ENCODE measurements around the gene FXN.
A peak's percentile ranks its signal among the peaks of the same experiment; 100 is the strongest.
"Not testable (repeated sequence)": the region's sequence is repeated elsewhere in the genome, so short reads cannot be mapped to it uniquely, and the experiment has no call there.

FXN gene

DNA sequence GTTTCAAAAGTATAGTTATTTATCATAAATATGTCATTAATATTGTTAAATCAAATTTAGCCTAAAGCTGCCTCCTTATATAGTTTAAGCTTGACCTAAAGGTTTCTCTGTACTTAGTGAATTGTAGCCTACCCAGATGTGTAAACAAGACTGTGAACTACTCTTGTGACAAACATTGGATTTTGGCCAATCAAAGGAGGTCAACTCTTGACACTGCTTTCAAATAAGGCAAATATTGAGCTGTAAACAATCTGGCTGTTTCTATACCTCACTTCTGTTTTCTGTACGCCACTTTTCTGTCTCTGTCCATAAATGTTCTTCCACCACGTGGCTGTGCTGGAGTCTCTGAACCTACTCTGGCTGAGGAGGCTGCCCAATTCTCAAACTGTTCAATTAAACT is 51.2 kb downstream of the FXN start:
- H3K4me3 ChIP-seq (ENCODE audit: low read length): no peak overlapping the region
- no peak overlapping the region for H3K9ac ChIP-seq (ENCODE audit: low read depth, low read length)
- H3K27me3 ChIP-seq (ENCODE audit: insufficient read depth, low read length): no peaks in the 10 kb centered on the region
- H3K4me1 ChIP-seq (ENCODE audit: insufficient read depth, low read length): peaks cover 36% of the 10 kb centered on the region
- H3K9me3 ChIP-seq (ENCODE audit: insufficient read depth, low read depth, low read length): no peaks in the 10 kb centered on the region
- no peaks in the 10 kb centered on the region for H3K36me3 ChIP-seq (ENCODE audit: insufficient read depth, low read length)
- WGBS: 95% methylated on average over 2 of the region's 2 CpGs
- no peak overlapping the region for H3K27ac ChIP-seq (ENCODE audit: low read depth, low read length)

DNA sequence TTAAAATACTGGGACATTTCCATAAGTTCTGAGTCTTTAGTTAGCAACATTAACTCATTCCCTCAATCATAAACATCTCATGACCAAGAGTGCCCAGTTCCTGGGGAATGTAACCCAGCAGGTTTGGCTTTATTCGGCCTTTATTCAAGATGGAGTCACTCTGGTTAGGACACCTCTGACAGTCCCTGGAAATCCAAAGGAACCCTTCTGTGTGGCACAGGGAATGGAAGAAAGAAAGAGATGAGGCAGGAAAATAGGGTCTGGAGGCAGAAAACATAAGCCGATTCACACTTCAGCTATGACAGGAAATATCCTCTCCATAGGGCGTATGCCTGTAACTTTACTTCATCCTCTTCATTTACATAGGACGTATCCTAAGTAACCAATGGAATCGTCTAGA is 53.5 kb downstream of the FXN start:
- Histone ChIP-seq H3K27ac (ENCODE audit: low read depth, low read length) (peak overlapping the region; percentile 90), H3K9me3 (ENCODE audit: insufficient read depth, low read depth, low read length) (no peaks in the 10 kb centered on the region), H3K27me3 (ENCODE audit: insufficient read depth, low read length) (no peaks in the 10 kb centered on the region), H3K4me3 (ENCODE audit: low read length) (no peak overlapping the region; the same call in 1 of the 2 replicates), H3K36me3 (ENCODE audit: insufficient read depth, low read length) (no peaks in the 10 kb centered on the region), H3K4me1 (ENCODE audit: insufficient read depth, low read length) (peaks cover 36% of the 10 kb centered on the region), H3K9ac (ENCODE audit: low read depth, low read length) (no peak overlapping the region)
- 79% methylated on average over 5 of the region's 5 CpGs for WGBS

DNA sequence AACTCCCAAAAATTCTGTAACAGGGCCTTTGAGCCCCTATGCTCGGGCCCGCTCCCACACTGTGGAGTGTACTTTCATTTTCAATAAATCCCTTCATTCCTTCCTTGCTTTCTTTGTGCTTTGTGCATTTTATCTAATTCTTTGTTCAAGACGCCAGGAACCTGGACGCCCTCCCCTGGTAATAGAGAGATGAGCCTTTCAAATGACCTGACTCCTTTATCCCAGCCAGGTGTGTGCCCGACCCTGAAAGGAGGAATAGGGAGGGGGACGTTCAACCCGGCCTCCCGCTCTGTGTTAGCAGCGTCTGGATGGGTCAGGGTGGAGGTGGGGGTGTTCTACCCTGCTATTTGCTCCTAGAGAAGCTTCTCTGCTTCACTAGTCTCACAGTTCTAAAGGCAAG is 53.9 kb downstream of the FXN start:
- 23% methylated on average over 9 of the region's 9 CpGs for WGBS
- peaks cover 36% of the 10 kb centered on the region for H3K4me1 ChIP-seq (ENCODE audit: insufficient read depth, low read length)
- peak overlapping the region; percentile 36 for H3K4me3 ChIP-seq (ENCODE audit: low read length)
- H3K27ac ChIP-seq (ENCODE audit: low read depth, low read length): peak overlapping the region; percentile 90
- no peaks in the 10 kb centered on the region for H3K27me3 ChIP-seq (ENCODE audit: insufficient read depth, low read length)
- H3K9ac ChIP-seq (ENCODE audit: low read depth, low read length): peak overlapping the region; percentile 47; the same call in 1 of the 2 replicates
- H3K36me3 ChIP-seq (ENCODE audit: insufficient read depth, low read length): no peaks in the 10 kb centered on the region
- H3K9me3 ChIP-seq (ENCODE audit: insufficient read depth, low read depth, low read length): no peaks in the 10 kb centered on the region

DNA sequence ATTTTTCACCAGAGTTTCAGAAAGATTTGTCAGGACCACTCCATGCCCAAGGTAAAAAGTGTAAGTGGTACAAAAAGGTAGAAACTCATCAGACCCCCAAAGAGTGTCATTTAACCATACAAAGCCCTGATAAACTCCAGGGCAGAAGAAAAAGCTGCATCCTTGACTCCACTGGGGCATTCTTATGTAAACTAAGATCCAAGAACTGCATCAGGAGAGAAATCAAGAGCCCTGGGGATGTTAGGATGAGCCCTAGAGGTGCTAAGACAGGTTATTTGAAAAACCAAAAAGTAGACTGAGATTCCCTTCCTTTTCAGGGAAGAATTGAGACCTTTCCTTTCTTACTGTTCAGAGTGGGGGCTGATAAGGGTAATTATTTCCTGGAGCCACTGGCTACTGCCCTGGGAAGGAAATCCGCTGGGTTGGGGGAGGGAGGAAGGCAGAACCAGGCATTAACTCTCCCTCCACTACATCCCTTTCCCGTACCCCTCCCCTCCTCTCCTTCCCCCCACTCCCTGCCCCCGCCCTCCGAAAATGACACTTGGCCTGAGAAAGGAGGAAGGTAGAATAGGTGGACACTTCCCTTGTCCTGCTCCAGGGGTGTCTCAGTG is 54.7 kb downstream of the FXN start:
- 0% methylated on average over 1 of the region's 4 CpGs for WGBS
- Histone ChIP-seq H3K9me3 (ENCODE audit: insufficient read depth, low read depth, low read length) (no peaks in the 10 kb centered on the region), H3K4me1 (ENCODE audit: insufficient read depth, low read length) (peaks cover 36% of the 10 kb centered on the region), H3K27ac (ENCODE audit: low read depth, low read length) (peak overlapping the region; percentile 90), H3K4me3 (ENCODE audit: low read length) (peak overlapping the region; percentile 36), H3K36me3 (ENCODE audit: insufficient read depth, low read length) (no peaks in the 10 kb centered on the region), H3K27me3 (ENCODE audit: insufficient read depth, low read length) (no peaks in the 10 kb centered on the region), H3K9ac (ENCODE audit: low read depth, low read length) (peak overlapping the region; percentile 47; the same call in 1 of the 2 replicates)

DNA sequence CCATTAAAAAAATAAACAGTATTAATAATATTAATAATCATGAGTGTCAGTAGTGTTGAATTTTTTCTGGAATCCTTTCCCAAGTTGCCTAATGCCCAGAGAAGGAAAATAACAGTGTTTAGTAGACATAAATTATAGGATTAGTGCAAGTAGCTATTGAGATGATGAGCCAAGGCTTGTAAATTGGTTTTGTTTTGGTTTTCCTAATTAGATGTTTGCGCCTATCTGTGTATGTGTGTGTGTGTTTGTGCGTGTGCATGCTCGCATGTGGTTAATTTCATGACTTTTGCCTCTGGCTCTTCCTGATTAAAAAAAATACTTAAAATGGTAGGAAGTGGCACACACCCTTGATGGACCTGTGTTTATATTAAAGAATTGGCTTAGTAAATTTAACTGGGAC is 55.4 kb downstream of the FXN start:
- Histone ChIP-seq H3K4me1 (ENCODE audit: insufficient read depth, low read length) (peaks cover 36% of the 10 kb centered on the region), H3K36me3 (ENCODE audit: insufficient read depth, low read length) (no peaks in the 10 kb centered on the region), H3K9me3 (ENCODE audit: insufficient read depth, low read depth, low read length) (no peaks in the 10 kb centered on the region), H3K9ac (ENCODE audit: low read depth, low read length) (no peak overlapping the region), H3K27ac (ENCODE audit: low read depth, low read length) (peak overlapping the region; percentile 90; the same call in 1 of the 2 replicates), H3K4me3 (ENCODE audit: low read length) (0 out of 2 replicates have a peak overlapping the region, but pooled peaks have one; percentile 36), H3K27me3 (ENCODE audit: insufficient read depth, low read length) (no peaks in the 10 kb centered on the region)
- 94% methylated on average over 3 of the region's 3 CpGs for WGBS

- Histone ChIP-seq H3K27me3 (ENCODE audit: insufficient read depth, low read length) (no peaks in the 10 kb centered on the region), H3K9me3 (ENCODE audit: insufficient read depth, low read depth, low read length) (no peaks in the 10 kb centered on the region), H3K4me3 (ENCODE audit: low read length) (no peak overlapping the region), H3K27ac (ENCODE audit: low read depth, low read length) (no peak overlapping the region), H3K4me1 (ENCODE audit: insufficient read depth, low read length) (peaks cover 27% of the 10 kb centered on the region), H3K36me3 (ENCODE audit: insufficient read depth, low read length) (no peaks in the 10 kb centered on the region), H3K9ac (ENCODE audit: low read depth, low read length) (no peak overlapping the region)
- WGBS: 95% methylated on average over 7 of the region's 7 CpGs
These were observed 58.0 kb downstream of the FXN start for GRCh38 chr9:69093471-69094103.

GRCh38 chr9:69094361-69095135 is 59.0 kb downstream of the FXN start:
- 95% methylated on average over 14 of the region's 14 CpGs for WGBS

GRCh38 chr9:69097064-69097463 is 61.5 kb downstream of the FXN start:
- Histone ChIP-seq H3K9ac (ENCODE audit: low read depth, low read length) (no peak overlapping the region), H3K27ac (ENCODE audit: low read depth, low read length) (no peak overlapping the region), H3K36me3 (ENCODE audit: insufficient read depth, low read length) (no peaks in the 10 kb centered on the region), H3K27me3 (ENCODE audit: insufficient read depth, low read length) (no peaks in the 10 kb centered on the region), H3K4me3 (ENCODE audit: low read length) (no peak overlapping the region), H3K4me1 (ENCODE audit: insufficient read depth, low read length) (no peaks in the 10 kb centered on the region), H3K9me3 (ENCODE audit: insufficient read depth, low read depth, low read length) (no peaks in the 10 kb centered on the region)
- 88% methylated on average over 4 of the region's 4 CpGs for WGBS

More at GRCh38 chr9:69094361-69095135, 59.0 kb downstream of the FXN start:
- H3K4me1 ChIP-seq (ENCODE audit: insufficient read depth, low read length): peaks cover 17% of the 10 kb centered on the region
- not testable (repeated sequence) for H3K27ac ChIP-seq (ENCODE audit: low read depth, low read length); H3K4me3 ChIP-seq (ENCODE audit: low read length); H3K9me3 ChIP-seq (ENCODE audit: insufficient read depth, low read depth, low read length); H3K36me3 ChIP-seq (ENCODE audit: insufficient read depth, low read length); H3K27me3 ChIP-seq (ENCODE audit: insufficient read depth, low read length); H3K9ac ChIP-seq (ENCODE audit: low read depth, low read length)

DNA sequence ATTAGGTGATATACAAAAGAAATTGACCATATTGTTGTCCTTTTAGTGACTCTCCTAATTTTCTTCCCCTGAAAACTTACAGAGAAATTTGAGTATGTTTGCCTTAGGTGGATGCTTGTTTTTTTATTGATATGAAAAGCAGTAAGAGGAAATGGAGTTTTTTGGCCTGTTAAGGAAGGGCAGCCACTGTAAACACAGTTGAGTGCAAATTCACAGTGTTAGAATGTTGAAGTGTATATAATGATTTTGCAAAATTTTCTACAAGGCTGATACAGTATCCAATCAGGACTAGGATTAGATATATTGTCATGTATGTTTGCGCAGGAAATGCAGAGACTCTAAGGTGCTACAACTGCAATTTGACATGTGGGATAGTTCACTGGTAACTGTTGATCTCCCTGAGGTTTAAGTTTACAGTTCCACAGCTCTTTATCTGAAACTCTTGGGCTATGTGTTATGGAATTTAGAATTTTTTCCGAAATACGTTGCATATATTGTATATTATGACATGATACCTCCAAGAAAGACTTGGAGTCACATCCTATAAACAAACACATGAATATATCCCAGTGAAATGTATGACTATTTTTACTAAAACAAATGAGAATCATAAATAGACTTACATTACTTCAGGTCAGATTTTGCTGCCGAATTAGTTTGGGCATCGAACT is 62.5 kb downstream of the FXN start:
- 94% methylated on average over 3 of the region's 5 CpGs for WGBS
- H3K36me3 ChIP-seq (ENCODE audit: insufficient read depth, low read length): no peaks in the 10 kb centered on the region
- no peak overlapping the region for H3K9ac ChIP-seq (ENCODE audit: low read depth, low read length)
- H3K4me3 ChIP-seq (ENCODE audit: low read length): no peak overlapping the region
- H3K27me3 ChIP-seq (ENCODE audit: insufficient read depth, low read length): no peaks in the 10 kb centered on the region
- no peaks in the 10 kb centered on the region for H3K9me3 ChIP-seq (ENCODE audit: insufficient read depth, low read depth, low read length)
- H3K27ac ChIP-seq (ENCODE audit: low read depth, low read length): no peak overlapping the region
- H3K4me1 ChIP-seq (ENCODE audit: insufficient read depth, low read length): no peaks in the 10 kb centered on the region

GRCh38 chr9:69103348-69103996 is 67.9 kb downstream of the FXN start:
- not testable (repeated sequence) for H3K27me3 ChIP-seq (ENCODE audit: insufficient read depth, low read length); H3K9ac ChIP-seq (ENCODE audit: low read depth, low read length); H3K36me3 ChIP-seq (ENCODE audit: insufficient read depth, low read length); H3K27ac ChIP-seq (ENCODE audit: low read depth, low read length); H3K4me3 ChIP-seq (ENCODE audit: low read length); H3K9me3 ChIP-seq (ENCODE audit: insufficient read depth, low read depth, low read length)
- 95% methylated on average over 3 of the region's 7 CpGs for WGBS
- H3K4me1 ChIP-seq (ENCODE audit: insufficient read depth, low read length): peaks cover 18% of the 10 kb centered on the region
